AML-193 (cell line): ENCODE results near the gene SRGAP1.
"Not testable (repeated sequence)": the region's sequence is repeated elsewhere in the genome, so short reads cannot be mapped to it uniquely, and the experiment has no call there.

ENCODE experiments used
- DNase-seq, 2 experiments: peaks; one replicate each; lab custom pipeline; 2025; lab: John Stamatoyannopoulos, UW

The SRGAP1 gene

DNA sequence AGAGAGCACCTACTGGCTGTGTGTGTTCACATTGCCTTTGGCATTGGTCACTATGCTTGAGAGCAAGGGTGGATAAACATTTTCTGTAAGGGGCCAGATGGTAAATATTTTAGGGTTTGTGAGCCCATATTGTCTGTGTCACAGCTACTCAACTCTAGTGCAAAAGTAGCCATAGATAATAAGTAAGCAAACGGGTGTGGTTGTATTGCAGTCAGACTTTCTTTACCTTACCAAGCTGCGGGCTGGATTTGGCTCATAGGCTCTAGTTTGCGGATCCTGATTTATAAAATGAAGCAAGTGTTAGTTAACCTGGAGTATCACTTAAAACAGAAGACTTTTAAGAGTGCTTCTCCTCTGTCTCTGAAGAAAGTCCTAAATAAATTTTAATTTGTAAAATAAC is 208.6 kb downstream of the SRGAP1 start:
- no peak for DNase-seq

DNA sequence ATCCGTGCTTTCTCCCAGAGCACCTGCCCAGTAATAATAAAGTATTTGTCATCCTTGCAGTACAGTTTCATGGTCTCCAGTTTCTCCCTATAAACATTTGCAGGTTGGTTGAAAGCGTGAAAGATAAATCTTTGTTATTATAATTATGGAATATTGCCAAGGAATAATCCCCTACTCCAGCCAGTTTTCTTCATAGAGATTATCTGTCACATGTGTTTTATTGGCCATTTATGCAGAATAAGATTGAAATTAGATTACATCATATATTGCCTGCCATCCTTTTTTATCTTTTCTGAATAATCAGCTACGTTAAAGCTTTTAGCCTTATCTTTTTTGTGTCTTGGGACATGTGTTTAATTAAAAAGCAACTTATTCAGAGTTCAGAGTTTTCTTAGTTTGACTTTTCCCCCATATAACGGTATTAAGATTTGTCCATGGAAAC is 209.6 kb downstream of the SRGAP1 start:
- no peak for DNase-seq

DNA sequence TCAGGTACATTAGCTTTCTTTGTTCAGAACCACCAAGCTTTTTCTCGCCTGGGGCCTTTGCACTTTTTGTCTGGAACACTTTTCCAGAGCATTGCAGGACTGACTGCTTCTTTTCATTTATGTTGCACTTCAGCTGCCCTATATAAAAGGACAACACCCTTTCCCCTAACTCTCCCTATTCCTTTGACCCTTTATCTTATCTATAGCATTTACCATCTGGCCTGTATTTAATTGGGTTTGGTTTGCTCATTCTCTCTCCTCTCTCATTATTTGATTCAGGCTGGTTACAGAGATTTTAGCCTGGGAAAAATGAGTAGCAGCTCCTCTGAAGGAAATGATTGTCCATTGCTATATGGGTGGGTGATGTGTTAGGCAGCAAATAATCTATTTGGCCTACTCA is 212.2 kb downstream of the SRGAP1 start:
- no peak for DNase-seq

DNA sequence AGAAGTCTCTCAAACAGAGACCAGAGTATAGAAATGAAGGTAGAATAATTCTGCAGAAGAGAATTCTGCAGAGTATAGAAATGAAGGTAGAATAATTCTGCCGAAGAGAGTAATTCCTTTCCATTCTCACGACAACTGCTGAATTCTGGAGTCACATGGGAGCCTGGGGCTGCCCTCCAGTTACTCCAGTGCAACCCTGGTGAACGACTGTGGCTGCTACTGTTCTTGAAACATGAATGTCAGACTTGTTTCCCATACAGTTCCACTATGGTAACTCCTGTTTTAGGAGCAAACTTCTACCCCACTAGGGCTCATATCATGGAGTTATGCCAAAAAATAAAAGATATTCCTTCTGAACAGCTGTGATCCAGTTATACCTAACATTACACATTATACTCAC is 213.2 kb downstream of the SRGAP1 start:
- DNase-seq, result no peak

DNA sequence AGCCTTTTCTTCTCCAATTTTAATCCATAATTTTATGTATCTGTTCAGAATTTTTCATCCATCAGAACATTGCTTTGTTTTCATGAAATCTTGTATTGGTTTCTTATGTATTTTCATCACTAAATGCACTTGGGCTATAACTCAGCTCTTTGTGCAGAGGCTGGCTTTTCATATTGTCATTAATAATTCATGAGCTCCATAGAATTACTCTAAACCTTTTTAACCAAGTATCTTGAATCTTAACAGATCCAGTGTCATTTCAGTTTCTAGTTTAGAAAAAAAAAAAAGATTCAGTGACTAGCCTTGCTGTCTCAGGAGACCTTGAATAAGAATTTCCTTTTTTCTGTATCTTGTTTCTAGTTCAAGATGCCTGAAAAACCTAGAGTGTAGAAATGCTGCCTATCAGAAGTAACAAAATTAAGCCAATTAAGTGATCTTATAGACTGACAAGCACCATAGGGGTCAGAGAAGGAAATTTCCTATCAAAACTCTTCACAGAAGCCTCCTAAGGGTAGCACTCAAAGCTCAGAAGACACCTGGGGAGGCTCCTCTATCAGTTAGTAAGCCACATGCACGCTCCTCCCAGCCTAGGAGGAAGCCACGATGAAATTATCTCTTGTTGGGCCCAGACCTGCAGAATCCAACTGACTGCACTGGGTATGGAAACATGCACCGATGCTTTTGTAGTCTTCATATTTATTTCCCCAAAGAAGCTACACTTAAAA is 214.2 kb downstream of the SRGAP1 start:
- DNase-seq, result no peak

DNA sequence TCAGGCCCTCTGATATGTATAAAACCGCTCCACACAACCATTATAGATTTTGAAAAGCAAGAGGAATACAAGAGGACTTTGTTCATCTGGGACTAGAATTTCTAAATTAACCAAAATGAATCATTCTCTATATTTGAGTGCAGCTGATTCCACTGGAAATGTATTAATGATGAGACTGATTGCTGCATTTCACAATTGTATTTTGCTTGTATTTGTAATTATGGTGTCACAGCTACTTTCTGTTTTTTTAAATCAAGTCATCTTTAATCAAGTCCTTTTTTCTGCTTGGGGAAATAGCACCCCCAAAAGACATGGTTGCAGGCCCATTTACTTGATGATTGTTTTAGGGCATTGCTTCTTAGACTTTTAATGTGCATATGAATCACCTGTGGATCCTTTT is 215.2 kb downstream of the SRGAP1 start:
- DNase-seq, result no peak

DNA sequence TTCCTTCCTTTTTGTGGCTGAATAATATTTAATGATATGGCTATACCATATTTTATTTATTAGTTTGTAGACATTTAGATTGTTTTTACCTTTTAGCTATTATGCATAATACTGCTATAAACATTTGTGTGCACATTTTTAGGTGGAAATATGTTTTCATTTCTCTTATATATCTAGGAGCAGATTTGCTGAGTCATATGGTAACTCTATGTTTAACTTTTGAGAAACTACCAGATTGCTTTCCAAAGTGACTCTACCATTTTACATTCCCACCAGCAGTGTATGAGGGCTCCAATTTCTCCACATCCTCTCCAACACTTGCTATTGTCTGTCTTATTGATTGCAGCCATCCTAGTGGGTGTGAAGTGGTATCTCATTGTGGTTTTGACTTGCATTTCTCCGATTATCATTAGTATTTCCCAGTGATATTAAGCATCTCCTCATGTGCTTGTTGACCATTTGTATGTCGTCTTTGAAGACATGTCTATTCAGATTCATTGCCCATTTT is 217.4 kb downstream of the SRGAP1 start:
- no peak for DNase-seq

DNA sequence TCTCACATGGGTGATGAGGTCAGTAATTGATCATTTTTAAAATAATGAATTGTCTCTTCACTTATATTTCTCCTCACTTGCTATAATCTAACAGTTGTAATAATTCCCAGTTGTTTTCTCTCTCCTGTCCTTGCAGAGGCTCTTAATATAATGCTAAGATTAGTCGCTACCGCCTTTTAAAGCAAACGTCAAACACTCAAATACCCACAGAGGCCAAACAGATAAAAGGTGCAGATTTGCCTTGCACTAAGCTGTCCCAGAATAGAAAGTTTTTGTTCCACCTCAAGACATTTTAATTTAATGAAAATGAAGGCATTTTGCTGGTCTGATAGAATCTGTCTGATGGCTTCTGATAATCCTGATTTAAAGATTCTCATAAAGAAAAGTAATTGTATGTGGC is 218.6 kb downstream of the SRGAP1 start:
- DNase-seq, result no peak

DNA sequence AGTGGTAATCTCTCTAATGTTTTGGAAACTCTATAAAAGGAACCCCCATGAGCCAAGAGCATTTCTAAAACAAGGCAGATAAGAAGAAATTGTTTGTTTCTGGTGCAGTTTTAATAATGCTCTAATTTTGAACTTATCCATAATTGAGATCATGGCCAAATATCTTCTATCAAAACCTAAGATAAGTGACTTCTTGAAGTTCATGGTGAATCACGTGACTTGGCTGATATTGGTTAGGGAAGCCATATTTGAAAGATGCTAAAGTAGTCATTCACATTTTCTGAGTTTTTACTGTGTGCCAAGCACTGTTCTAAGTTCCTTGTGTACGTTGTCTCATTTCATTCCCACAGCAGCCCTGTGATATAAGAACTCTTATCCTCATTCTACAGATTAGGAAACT is 219.7 kb downstream of the SRGAP1 start:
- DNase-seq, result no peak

DNA sequence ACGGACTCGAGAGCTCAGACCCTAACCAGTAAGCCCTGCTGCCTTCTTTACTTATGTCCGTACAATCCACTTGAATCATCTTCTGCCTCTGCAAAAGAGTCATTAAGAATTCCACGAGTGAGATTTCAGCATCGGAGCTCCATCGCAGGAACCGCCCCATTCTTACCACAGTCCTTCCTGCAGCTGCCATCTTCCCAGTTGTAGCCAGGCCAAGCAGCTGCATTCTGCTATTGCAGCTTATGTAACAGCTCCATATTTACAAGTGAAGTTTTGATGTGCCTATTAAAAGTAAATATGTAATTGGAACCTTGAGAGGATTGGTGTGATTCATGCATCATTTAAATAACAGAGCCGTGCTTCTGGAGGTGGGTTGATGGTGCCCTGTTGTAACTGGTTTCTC is 220.2 kb downstream of the SRGAP1 start:
- DNase-seq, result no peak

DNA sequence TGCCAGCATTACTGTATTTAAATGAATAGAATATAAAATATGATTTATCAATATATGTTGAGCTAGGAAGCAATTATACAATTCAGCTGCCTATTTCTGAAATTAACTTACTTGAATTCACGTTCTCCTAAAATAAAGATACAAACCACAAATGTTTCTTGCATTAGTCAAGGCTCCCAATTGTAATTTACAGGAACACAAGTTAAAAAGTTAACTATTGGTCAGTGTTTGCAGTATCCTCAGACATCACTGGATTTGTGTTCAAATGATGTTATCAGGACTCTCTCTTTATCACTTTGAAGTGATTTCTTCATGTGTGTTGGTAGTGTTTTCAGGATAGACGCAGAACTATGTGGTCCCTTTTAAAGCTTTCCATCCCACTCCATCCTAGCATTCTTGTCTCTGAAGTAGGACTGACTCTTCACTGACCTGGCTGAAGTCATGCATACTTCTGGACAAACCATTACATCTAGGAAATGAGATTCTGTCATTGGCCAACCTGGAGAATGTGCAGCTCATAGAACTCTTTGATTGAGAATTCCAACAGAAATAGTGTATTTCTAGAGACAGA is 221.5 kb downstream of the SRGAP1 start:
- no peak for DNase-seq

DNA sequence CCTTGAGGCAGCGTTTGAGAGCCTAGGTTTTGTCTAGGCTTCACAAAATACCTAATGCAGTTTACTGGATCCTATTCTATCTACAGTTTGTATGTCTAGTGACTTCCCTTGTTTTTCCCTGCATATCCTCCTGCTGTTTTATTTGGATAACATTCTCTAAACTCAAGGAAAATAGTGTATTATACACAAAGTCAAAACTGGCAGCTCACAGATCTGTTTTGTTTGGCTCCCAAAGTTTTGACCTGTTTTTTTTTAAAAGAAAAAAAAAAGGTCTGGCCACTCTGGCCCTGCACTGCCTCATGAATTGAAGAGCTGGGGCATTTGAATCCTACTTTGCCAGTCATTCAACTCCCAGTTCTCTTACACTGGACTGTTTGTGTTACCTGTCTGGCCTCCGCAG is 222.3 kb downstream of the SRGAP1 start:
- no peak for DNase-seq

DNA sequence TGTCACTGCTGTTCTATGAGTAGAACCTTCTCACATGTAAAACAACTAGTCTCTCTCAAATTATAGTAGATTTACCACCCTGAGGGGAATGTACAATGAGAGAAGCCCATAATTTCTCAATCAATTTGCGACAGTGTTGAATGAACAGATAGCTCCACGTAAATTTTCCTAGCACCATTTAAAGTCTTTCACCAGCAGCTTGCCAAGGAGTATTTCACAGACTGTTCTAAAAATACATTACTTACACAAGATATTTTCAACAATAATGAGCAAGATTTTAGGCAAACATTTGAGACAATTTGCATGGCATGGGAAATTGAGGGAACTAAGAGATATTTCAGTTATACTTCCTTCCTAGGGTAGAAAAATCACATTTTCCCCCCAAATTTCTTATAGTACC is 226.0 kb downstream of the SRGAP1 start:
- DNase-seq, result no peak

DNA sequence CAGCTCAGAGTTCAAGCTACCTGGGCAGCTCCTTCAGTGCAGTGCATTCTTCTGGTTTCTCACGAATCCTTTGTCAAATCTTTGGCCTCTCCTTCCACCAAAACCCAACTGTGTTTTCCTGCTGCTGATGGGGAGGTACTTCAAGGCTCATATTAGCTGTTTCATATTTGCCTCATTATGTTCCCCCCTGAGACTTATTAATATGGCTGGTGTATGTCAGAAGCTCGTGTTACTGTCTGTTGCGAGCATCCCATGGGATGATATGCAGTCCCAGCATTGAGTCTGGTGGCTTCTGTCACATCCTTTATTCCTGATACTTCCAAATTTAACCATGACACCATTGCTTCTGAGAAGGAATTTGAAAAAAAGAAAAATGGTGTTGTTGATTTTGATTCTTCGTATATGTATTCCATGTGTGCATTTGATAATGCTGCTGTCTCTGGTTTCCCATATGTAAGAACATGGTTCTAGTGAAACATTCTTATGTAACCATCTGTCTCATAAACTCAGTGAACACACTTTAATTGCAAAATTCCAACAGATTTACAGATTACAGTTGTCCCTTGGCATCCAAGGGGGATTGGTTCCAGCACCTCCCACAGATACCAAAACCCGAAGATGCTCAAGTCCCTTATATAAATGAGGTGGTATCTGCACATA is 228.5 kb downstream of the SRGAP1 start:
- DNase-seq, result no peak

DNA sequence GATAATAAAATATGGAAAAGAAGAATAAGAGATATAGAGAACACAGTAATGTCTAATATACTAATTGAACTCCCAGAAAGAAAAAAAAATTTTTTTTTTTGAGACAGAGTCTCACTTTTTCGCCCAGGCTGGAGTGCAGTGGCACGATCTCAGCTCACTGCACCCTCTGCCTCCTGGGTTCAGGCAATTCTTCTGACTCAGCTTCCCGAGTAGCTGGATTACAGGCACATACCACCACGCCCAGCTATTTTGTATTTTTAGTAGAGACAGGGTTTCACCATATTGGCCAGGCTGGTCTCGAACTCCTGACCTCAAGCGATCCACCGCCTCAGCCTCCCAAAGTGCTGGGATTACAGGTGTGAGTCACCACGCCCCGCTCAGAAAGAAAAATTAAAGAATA is 232.1 kb downstream of the SRGAP1 start:
- DNase-seq, result not testable (repeated sequence)

DNA sequence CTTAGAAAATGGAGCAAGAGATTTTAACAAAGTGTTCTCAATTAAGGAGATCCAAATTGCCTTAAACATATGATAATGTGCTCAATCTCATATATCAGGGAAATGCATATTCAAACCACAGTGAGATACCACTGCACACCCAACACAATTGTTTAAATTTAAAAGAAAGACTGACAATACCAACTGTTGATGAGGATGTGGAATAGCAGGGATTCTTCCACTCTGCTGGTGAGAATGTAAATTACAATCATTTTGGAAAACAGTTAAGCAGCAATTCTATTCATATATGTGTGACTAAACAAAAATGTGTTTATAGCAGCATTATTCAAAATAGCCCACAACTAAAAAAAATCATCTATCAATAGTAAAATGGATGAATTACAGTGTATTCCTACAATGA is 233.4 kb downstream of the SRGAP1 start:
- DNase-seq, result no peak

DNA sequence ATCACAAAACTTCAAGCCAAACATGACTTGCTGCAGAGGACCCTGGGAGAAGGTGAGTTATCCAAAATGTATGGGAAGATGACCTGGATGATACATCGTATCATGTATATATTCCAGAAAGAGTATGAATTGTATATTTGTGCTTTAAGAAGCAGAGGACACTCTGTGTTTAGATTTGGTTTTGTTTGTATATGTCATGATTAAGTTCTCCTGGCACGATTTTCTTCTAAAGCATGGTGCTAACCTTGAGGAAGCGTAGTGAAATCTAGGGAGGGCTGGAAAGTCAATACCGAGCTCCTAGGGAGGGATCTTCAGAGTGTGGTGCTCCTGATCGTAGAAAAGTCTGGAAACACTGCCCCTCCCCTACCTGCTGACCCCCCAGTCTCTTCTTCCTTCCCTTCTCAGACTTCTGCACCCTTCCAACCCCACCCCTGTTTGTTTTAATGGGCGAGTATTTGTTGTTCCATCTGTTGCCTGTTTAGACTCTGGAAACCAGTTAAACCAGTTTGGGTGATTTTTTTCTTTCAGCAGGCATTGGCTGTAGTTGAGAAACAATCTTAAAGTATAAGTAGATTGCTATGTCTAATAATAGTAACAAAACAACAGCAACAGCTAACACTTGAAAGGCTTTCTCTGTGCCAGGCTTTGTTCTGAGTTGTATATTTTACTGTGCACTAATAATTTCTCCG is 236.0 kb downstream of the SRGAP1 start:
- no peak for DNase-seq

DNA sequence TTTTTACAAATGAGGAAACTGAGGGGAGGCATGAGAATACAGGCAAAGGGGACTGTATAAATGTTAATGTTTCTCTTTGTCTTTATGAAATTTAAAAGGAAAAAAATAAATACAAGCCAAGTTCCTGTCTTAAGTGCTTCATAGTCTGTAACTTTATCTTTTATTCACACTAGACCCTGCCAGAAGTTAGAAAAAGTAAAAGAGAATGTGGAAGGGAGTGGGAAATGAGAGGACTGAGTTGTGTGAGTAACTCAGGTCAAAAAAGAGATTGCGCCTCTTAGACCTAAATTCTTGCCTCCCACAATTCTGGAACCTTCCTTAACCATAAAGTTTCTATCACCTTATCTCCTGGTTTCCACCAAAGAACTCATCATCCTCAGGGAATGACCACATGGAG is 236.5 kb downstream of the SRGAP1 start:
- no peak for DNase-seq

DNA sequence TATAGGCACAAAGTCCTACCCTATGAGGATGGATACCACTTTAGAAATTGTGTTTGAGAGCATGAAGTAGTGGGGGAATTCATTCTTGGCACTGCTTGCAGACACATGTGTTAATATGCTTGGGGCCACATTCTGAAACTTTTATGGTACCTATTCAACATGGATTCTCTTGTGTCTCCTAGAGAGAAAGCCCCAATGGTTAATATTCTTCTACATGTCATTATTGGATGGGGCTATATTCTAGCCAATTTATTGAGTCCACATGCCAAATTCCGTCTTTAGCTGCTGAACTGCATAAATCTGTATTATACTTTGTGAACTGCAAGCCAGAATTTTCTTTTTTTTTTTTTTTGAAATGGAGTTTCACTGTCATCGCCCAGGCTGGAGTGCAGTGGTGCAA is 237.6 kb downstream of the SRGAP1 start:
- DNase-seq, result no peak

DNA sequence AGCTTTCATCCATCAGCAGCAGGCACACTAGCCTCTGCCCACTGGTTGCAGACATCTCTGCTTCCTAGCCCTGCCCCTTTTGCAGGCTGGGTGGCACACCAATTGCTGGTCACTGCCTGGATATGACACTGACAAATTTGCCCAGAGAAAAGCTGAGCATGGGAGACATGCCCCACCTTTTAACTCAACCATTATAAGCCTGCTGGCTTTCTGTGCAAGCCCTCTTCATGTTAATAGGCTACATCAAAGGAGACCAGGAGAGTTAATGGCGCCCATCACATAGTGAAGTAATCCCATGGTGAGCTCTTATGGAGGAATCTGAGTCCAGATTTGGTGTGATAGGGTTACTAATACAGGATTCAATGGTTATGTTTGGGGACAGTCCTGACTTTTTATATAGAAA is 238.4 kb downstream of the SRGAP1 start:
- DNase-seq, result no peak

DNA sequence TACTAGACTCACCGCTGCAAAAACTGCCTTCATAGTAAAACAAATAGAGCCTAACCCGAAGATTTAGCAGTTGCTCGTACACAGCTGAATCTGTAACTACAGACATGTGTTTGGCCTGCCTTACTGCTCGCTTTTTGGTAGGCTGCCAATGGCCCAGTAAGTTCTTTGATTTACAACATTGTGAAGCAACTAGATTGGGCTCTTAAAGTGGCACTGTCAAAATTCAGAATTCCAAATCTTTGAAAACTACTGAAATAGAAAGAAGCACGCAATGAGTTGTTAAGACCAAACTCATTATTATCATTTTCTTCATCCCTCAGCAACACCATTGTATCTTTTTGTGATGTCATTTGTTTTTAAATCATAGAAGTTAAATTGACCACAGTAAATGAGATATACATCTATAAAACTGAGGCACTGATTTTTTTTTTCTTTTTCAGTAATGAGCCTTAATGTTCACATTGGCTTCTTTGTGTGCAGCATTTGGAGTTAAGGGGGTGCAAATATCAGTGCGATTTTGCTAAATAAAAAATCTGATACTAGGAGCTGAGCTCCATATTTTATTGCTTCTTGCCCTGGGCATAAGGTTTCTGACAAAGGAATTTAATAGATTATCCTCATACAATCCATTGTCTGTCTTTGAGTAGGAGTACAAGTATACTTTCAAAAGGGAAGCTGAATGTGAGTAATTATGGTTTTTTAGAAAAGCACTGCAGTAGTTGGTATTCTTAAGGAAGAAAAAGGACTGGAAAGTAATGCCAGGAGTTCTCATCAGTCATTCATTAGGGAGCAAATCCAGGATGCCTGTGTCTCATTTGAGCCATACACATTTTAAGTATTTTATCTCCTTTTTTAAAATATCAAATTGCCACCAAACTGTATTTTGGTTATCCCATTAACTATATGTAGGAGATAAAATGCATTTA is 239.0 kb downstream of the SRGAP1 start:
- DNase-seq, result no peak

DNA sequence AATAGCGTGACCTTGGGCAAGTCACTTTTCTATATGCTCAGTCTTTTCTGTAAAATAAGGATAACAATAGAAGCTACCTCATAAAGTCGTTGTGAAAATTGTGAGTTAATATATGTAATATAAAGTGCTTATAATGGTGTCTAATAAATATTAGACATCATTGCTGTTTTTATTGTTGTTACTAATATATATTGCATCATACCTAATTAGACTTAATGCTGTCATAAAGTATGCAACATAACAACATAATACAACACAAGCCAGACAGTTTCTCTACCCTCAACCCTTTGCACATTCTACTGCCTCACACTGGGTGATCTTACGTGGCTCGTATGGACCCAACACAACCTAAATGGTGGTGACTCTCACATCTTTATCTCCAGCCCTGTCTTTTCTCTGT is 240.7 kb downstream of the SRGAP1 start:
- no peak for DNase-seq
